Neural progenitor cell (in vitro differentiated cells): ENCODE measurements around the gene SLC22A5. TPM values are rescaled to one million over a fixed set of nuclear protein-coding genes. Genes with fewer than 3 reads are reported as not detected.
A peak's percentile ranks its signal among the peaks of the same experiment; 100 is the strongest.

Source experiments
- DNase-seq: peaks from one replicate; pipeline ENCODE4 v3.0.0-alpha.2; 2016; ENCODE audit warnings: low spot score
- H2AFZ ChIP-seq: fragments of 200-600 bp; sonication (generic); replicated peaks from 2 replicates; pipeline ENCODE4 v1.6.1; 2016; ENCODE audit warnings: antibody characterized with exemption
- H3F3A ChIP-seq: fragments of 200-600 bp; sonication (generic); 2 replicates; pipeline ENCODE4 v1.6.1; 2016; ENCODE audit warnings: antibody characterized with exemption, low read depth
- H3K27ac ChIP-seq: fragments of 200-600 bp; sonication (generic); 2 replicates; pipeline ENCODE4 v1.5.1; 2016; ENCODE audit warnings: mild to moderate bottlenecking
- H3K27me3 ChIP-seq: fragments of 200-600 bp; sonication (generic); 2 replicates; pipeline ENCODE4 v1.6.1; 2016; ENCODE audit warnings: mild to moderate bottlenecking, moderate library complexity
- H3K36me3 ChIP-seq: fragments of 200-600 bp; sonication (generic); 2 replicates; pipeline ENCODE4 v1.5.1; 2016
- H3K4me1 ChIP-seq: fragments of 200-600 bp; sonication (generic); 2 replicates; pipeline ENCODE4 v1.6.1; 2016; ENCODE audit warnings: mixed run types
- H3K4me2 ChIP-seq: fragments of 200-600 bp; sonication (generic); 2 replicates; pipeline ENCODE4 v1.6.1; 2016
- H3K4me3 ChIP-seq: fragments of 200-600 bp; sonication (generic); 2 replicates; pipeline ENCODE4 v1.5.1; 2016
- H3K79me2 ChIP-seq: fragments of 200-600 bp; sonication (generic); 2 replicates; pipeline ENCODE4 v1.6.1; 2016; ENCODE audit warnings: low read depth
- H3K9ac ChIP-seq: fragments of 200-600 bp; sonication (generic); 2 replicates; pipeline ENCODE4 v1.6.1; 2016
- H3K9me3 ChIP-seq: fragments of 200-600 bp; sonication (generic); 2 replicates; pipeline ENCODE4 v1.5.1; 2016; ENCODE audit warnings: low read depth
- H4K20me1 ChIP-seq: fragments of 200-600 bp; sonication (generic); 2 replicates; pipeline ENCODE4 v1.6.1; 2016; ENCODE audit warnings: low read depth
- H3K27ac Mint-ChIP-seq: 3 replicates; pipeline ENCODE4 v1.8.0; 2021; ENCODE audit warnings: mixed read lengths
- H3K27me3 Mint-ChIP-seq: 2 replicates; pipeline ENCODE4 v1.8.0; 2022; ENCODE audit warnings: low read depth, mild to moderate bottlenecking, inconsistent platforms, moderate library complexity, mixed read lengths; ENCODE audit not compliant: insufficient read depth
- H3K36me3 Mint-ChIP-seq: 3 replicates; pipeline ENCODE4 v1.8.0; 2021; ENCODE audit warnings: mixed read lengths
- H3K4me1 Mint-ChIP-seq: 3 replicates; pipeline ENCODE4 v1.8.0; 2021; ENCODE audit warnings: mixed read lengths
- H3K4me3 Mint-ChIP-seq: 3 replicates; pipeline ENCODE4 v1.8.0; 2021; ENCODE audit warnings: mild to moderate bottlenecking, moderate library complexity, mixed read lengths
- H3K9me3 Mint-ChIP-seq: 3 replicates; pipeline ENCODE4 v1.8.0; 2020; ENCODE audit warnings: mixed read lengths
- CTCF ChIP-seq: fragments of 200-600 bp; sonication (generic); IDR thresholded peaks from 2 replicates; pipeline ENCODE4 v1.5.1; 2017; ENCODE audit warnings: antibody characterized with exemption, mild to moderate bottlenecking
- EZH2 ChIP-seq: fragments of 200-600 bp; sonication (generic); IDR thresholded peaks from 2 replicates; pipeline ENCODE4 v1.6.1; 2017; ENCODE audit warnings: antibody characterized with exemption, mild to moderate bottlenecking, moderate library complexity
- EZH2phosphoT487 ChIP-seq: fragments of 200-600 bp; sonication (generic); IDR thresholded peaks from 2 replicates; pipeline ENCODE4 v1.6.1; 2017; ENCODE audit warnings: antibody characterized with exemption
- total RNA-seq: library from RNA; depleted of rRNA; stranded (reverse); fragments of >200 nt; gene quantifications from 2 replicates; pipeline ENCODE4 v1.2.3, GENCODE V29; 2015; ENCODE audit warnings: low replicate concordance

The SLC22A5 gene
- total RNA-seq: 3.1 and 4.3 TPM in 2 replicates

- H4K20me1 ChIP-seq: no peaks in the 10 kb centered on the region
- H3K9ac ChIP-seq: no peak within 1 kb of the TSS
- peak; percentile 84 for DNase-seq
- TF ChIP-seq CTCF (no peak), EZH2 (peak; percentile 46), EZH2phosphoT487 (no peak)
- H3K36me3 ChIP-seq: no peaks in the 10 kb centered on the region
- H3K4me3 Mint-ChIP-seq: peak within 1 kb of the TSS; percentile 80
- no peaks in the 10 kb centered on the region for H3K9me3 Mint-ChIP-seq
- H3K9me3 ChIP-seq: no peaks in the 10 kb centered on the region
- peak within 1 kb of the TSS; percentile 64 for H3K4me3 ChIP-seq
- H3K36me3 Mint-ChIP-seq: peaks cover under 1% of the 10 kb centered on the region
- peaks cover 9% of the 10 kb centered on the region for H3F3A ChIP-seq
- H3K27me3 Mint-ChIP-seq: peaks cover 4% of the 10 kb centered on the region
- peaks cover 8% of the 10 kb centered on the region for H3K4me1 Mint-ChIP-seq
- peaks cover 37% of the 10 kb centered on the region for H3K27me3 ChIP-seq
- no peak within 1 kb of the TSS for H3K27ac ChIP-seq
- H2AFZ ChIP-seq: peak within 1 kb of the TSS; percentile 100
- H3K27ac Mint-ChIP-seq: no peak within 1 kb of the TSS
- peaks cover 11% of the 10 kb centered on the region for H3K4me1 ChIP-seq
- peak within 1 kb of the TSS; percentile 92 for H3K4me2 ChIP-seq
- no peaks in the 10 kb centered on the region for H3K79me2 ChIP-seq
Measured at GRCh38 chr5:132369474-132370180, at the start of gene SLC22A5. SLC22A5 (plus strand) TSS chr5:132369710; CDS start chr5:132369973, 263 bp downstream.

- H3K36me3 Mint-ChIP-seq: no peaks in the 10 kb centered on the region
- Histone ChIP-seq H3K9ac (no peak overlapping the region), H3K4me2 (no peak overlapping the region), H3K36me3 (no peaks in the 10 kb centered on the region), H3K4me1 (peaks cover 10% of the 10 kb centered on the region), H3K27ac (no peak overlapping the region), H3K79me2 (no peaks in the 10 kb centered on the region), H4K20me1 (no peaks in the 10 kb centered on the region), H3K27me3 (no peaks in the 10 kb centered on the region), H2AFZ (no peak overlapping the region), H3K9me3 (no peaks in the 10 kb centered on the region), H3K4me3 (no peak overlapping the region), H3F3A (no peaks in the 10 kb centered on the region)
- no peak for DNase-seq
- TF ChIP-seq EZH2phosphoT487 (no peak), CTCF (no peak), EZH2 (no peak)
- peaks cover 14% of the 10 kb centered on the region for H3K4me1 Mint-ChIP-seq
- no peaks in the 10 kb centered on the region for H3K9me3 Mint-ChIP-seq
- H3K27me3 Mint-ChIP-seq: no peaks in the 10 kb centered on the region
- H3K27ac Mint-ChIP-seq: no peak overlapping the region
- H3K4me3 Mint-ChIP-seq: no peak overlapping the region
Measured at GRCh38 chr5:132319975-132320374, 49.5 kb upstream of the SLC22A5 start.

- H3K9ac ChIP-seq: no peak overlapping the region
- no peak overlapping the region for H3K4me2 ChIP-seq
- H3K79me2 ChIP-seq: no peaks in the 10 kb centered on the region
- no peak overlapping the region for H3K27ac ChIP-seq
- no peak overlapping the region for H3K4me3 Mint-ChIP-seq
- H3K4me3 ChIP-seq: no peak overlapping the region
- peaks cover 20% of the 10 kb centered on the region for H3K4me1 Mint-ChIP-seq
- H3K27me3 Mint-ChIP-seq: peaks cover 3% of the 10 kb centered on the region
- DNase-seq: no peak
- no peaks in the 10 kb centered on the region for H3K36me3 ChIP-seq
- TF ChIP-seq EZH2phosphoT487: no peak
- TF ChIP-seq CTCF: no peak
- TF ChIP-seq EZH2: no peak
- H3K27ac Mint-ChIP-seq: no peak overlapping the region
- H2AFZ ChIP-seq: no peak overlapping the region
- no peaks in the 10 kb centered on the region for H3K36me3 Mint-ChIP-seq
- H3K27me3 ChIP-seq: no peaks in the 10 kb centered on the region
- no peaks in the 10 kb centered on the region for H3F3A ChIP-seq
- H3K9me3 ChIP-seq: no peaks in the 10 kb centered on the region
- no peaks in the 10 kb centered on the region for H4K20me1 ChIP-seq
- peaks cover 10% of the 10 kb centered on the region for H3K4me1 ChIP-seq
- no peaks in the 10 kb centered on the region for H3K9me3 Mint-ChIP-seq
Measured at GRCh38 chr5:132321109-132321721, 48.3 kb upstream of the SLC22A5 start.
